PC-9 (cell line): Measurements from ENCODE around the gene JPH2. TPM values are rescaled to one million over a fixed set of nuclear protein-coding genes. Genes with fewer than 3 reads are reported as not detected.

Experiments used
- BruUV-seq: library from RNA; stranded (reverse); fragments of 400-500 nt; replicated peaks from 2 replicates; lab custom pipeline; 2021; lab: Mats Ljungman, UMichigan
- CTCF ChIA-PET: fragments of 300-600 bp; sonication (Branson Sonifier 250); formaldehyde crosslinking; loops from one replicate; lab custom pipeline; 2022; ENCODE audit warnings: antibody characterized with exemption; lab: Charles Lee
- POLR2A ChIA-PET: fragments of 300-600 bp; sonication (Branson Sonifier 250); formaldehyde crosslinking; loops from one replicate; lab custom pipeline; 2022; ENCODE audit warnings: antibody characterized with exemption; ENCODE audit not compliant: unreplicated experiment; lab: Charles Lee
- DNase-seq, 2 experiments: peaks; one replicate each; pipeline versions ENCODE4 v3.0.0 to v3.0.0-alpha.2; 2015 to 2022; ENCODE audit warnings: mixed read lengths in 1 of 2
- H2AFZ ChIP-seq: fragments of 200-600 bp; sonication (generic); 2 replicates; pipeline ENCODE4 v1.8.1; 2017; ENCODE audit warnings: antibody characterized with exemption
- H3F3A ChIP-seq: fragments of 200-600 bp; sonication (generic); 2 replicates; pipeline ENCODE4 v1.8.1; 2017; ENCODE audit warnings: antibody characterized with exemption, mild to moderate bottlenecking, low read depth; ENCODE audit not compliant: insufficient read depth
- H3K27ac ChIP-seq: fragments of 200-600 bp; sonication (generic); 2 replicates; pipeline ENCODE4 v1.6.1; 2016; ENCODE audit warnings: mixed run types
- H3K27me3 ChIP-seq: fragments of 200-600 bp; sonication (generic); 2 replicates; pipeline ENCODE4 v1.6.1; 2016; ENCODE audit warnings: low read depth, mixed run types; ENCODE audit not compliant: insufficient read depth
- H3K36me3 ChIP-seq: fragments of 200-600 bp; sonication (generic); 2 replicates; pipeline ENCODE4 v1.6.1; 2016; ENCODE audit warnings: low read depth, mixed run types
- H3K4me1 ChIP-seq: fragments of 200-600 bp; sonication (generic); replicated peaks from 2 replicates; pipeline ENCODE4 v1.6.1; 2016; ENCODE audit warnings: mixed run types; ENCODE audit not compliant: insufficient read depth
- H3K4me2 ChIP-seq: fragments of 200-600 bp; sonication (generic); 2 replicates; pipeline ENCODE4 v1.6.1; 2017; ENCODE audit warnings: mixed run types
- H3K4me3 ChIP-seq: fragments of 200-600 bp; sonication (generic); 2 replicates; pipeline ENCODE4 v1.6.1; 2016; ENCODE audit warnings: mixed run types
- H3K79me2 ChIP-seq: fragments of 200-600 bp; sonication (generic); 2 replicates; pipeline ENCODE4 v1.6.1; 2017; ENCODE audit warnings: low read depth, mixed run types
- H3K9me2 ChIP-seq: fragments of 200-600 bp; sonication (generic); 2 replicates; pipeline ENCODE4 v1.8.1; 2017; ENCODE audit warnings: mild to moderate bottlenecking; ENCODE audit not compliant: insufficient read depth
- H3K9me3 ChIP-seq: fragments of 200-600 bp; sonication (generic); 2 replicates; pipeline ENCODE4 v1.8.1; 2016; ENCODE audit warnings: low read depth; ENCODE audit not compliant: insufficient read depth
- H4K20me1 ChIP-seq: fragments of 200-600 bp; sonication (generic); 2 replicates; pipeline ENCODE4 v1.8.1; 2017; ENCODE audit not compliant: insufficient read depth
- EZH2 ChIP-seq: fragments of 200-600 bp; sonication (generic); IDR thresholded peaks from 2 replicates; pipeline ENCODE4 v1.8.0; 2017; ENCODE audit warnings: antibody characterized with exemption, low read depth
- intact Hi-C: fragments of 100-400 bp; cut with micrococcal nuclease; formaldehyde crosslinking; loops from one replicate; pipeline ENCODE4 v1.10.0; 2022; ENCODE audit not compliant: unreplicated experiment
- total RNA-seq: library from RNA; stranded (reverse); gene quantifications from 2 replicates; pipeline ENCODE4 v1.2.3, GENCODE V29; 2021
- TF ChIP-seq, protein P1 (sequence below): fragments of 200-600 bp; sonication (generic); conservative IDR thresholded peaks from 2 replicates; pipeline ENCODE4 v1.6.1; 2017; ENCODE audit warnings: mixed run types, antibody characterized with exemption, mild to moderate bottlenecking, moderate library complexity

Gene JPH2
- total RNA-seq, 1 experiment from 2014 or later = 41.1 TPM

DNA sequence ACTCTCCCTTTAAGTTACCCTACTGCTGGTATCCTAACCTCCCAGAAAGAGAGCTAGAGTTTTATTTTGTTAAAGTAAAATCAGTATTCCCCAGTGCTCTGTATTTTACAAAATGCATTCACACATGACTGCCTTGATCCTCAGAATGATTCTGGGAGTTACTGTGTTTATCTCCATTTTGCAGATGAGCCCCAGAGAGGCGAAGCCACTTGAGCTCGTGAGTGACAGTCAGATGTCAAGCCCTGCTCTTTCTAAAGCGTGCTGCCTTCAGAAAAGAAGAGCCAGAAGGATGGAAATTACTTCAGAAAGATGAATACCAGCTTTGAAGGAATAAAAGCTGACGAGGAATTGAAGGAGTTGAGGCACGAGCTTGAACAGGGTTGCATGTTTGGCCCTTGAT is 37.6 kb upstream of the JPH2 start:
- H3K4me1 ChIP-seq = no peaks in the 10 kb centered on the region
- H3K4me3 ChIP-seq = no peak overlapping the region
- no peaks in the 10 kb centered on the region for H3K36me3 ChIP-seq
- no peak overlapping the region for H2AFZ ChIP-seq
- no peaks in the 10 kb centered on the region for H3K79me2 ChIP-seq
- DNase-seq = no peak
- no TSS peak for BruUV-seq
- intact Hi-C loops = no loop called here
- ChIA-PET POLR2A (interaction anchor here (0.7 kb wide), 1 partner anchor 47 kb away, joined by 9 read pairs; no protein-coding TSS in a partner anchor), CTCF (interaction anchor here (0.6 kb wide), 1 partner anchor 238 kb away, joined by 3 read pairs; no protein-coding TSS in a partner anchor)
- H3K27me3 ChIP-seq = no peaks in the 10 kb centered on the region
- H3F3A ChIP-seq = no peaks in the 10 kb centered on the region
- TF ChIP-seq EZH2 = no peak
- TF ChIP-seq, protein P1, sequence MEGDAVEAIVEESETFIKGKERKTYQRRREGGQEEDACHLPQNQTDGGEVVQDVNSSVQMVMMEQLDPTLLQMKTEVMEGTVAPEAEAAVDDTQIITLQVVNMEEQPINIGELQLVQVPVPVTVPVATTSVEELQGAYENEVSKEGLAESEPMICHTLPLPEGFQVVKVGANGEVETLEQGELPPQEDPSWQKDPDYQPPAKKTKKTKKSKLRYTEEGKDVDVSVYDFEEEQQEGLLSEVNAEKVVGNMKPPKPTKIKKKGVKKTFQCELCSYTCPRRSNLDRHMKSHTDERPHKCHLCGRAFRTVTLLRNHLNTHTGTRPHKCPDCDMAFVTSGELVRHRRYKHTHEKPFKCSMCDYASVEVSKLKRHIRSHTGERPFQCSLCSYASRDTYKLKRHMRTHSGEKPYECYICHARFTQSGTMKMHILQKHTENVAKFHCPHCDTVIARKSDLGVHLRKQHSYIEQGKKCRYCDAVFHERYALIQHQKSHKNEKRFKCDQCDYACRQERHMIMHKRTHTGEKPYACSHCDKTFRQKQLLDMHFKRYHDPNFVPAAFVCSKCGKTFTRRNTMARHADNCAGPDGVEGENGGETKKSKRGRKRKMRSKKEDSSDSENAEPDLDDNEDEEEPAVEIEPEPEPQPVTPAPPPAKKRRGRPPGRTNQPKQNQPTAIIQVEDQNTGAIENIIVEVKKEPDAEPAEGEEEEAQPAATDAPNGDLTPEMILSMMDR = no peak
- no peak overlapping the region for H3K4me2 ChIP-seq
- no peak overlapping the region for H3K27ac ChIP-seq
- H4K20me1 ChIP-seq = no peaks in the 10 kb centered on the region
- no peaks in the 10 kb centered on the region for H3K9me2 ChIP-seq
- no peaks in the 10 kb centered on the region for H3K9me3 ChIP-seq

GRCh38 chr20:44223721-44224120 is 36.7 kb upstream of the JPH2 start:
- no peak for DNase-seq
- Histone ChIP-seq H3K27ac (no peak overlapping the region), H4K20me1 (no peaks in the 10 kb centered on the region), H3K4me3 (no peak overlapping the region), H3F3A (no peaks in the 10 kb centered on the region), H3K36me3 (no peaks in the 10 kb centered on the region), H3K9me3 (no peaks in the 10 kb centered on the region), H3K27me3 (no peaks in the 10 kb centered on the region), H2AFZ (no peak overlapping the region), H3K4me2 (no peak overlapping the region), H3K79me2 (no peaks in the 10 kb centered on the region), H3K9me2 (no peaks in the 10 kb centered on the region), H3K4me1 (no peaks in the 10 kb centered on the region)
- BruUV-seq = no TSS peak
- intact Hi-C loops = no loop called here
- no peak for TF ChIP-seq EZH2
- TF ChIP-seq, protein P1 = no peak
- POLR2A ChIA-PET = interaction anchor here (0.6 to 0.7 kb wide), 2 partner anchors 46 to 748 kb away, joined by 3 to 9 read pairs; no protein-coding TSS in a partner anchor
- CTCF ChIA-PET = no interaction called here

GRCh38 chr20:44222633-44223368 is 35.8 kb upstream of the JPH2 start:
- intact Hi-C loops = no loop called here
- ChIA-PET POLR2A (interaction anchor here (0.6 kb wide), 1 partner anchor 747 kb away, joined by 3 read pairs; no protein-coding TSS in a partner anchor), CTCF (no interaction called here)
- H3K79me2 ChIP-seq = no peaks in the 10 kb centered on the region
- no peak overlapping the region for H3K4me2 ChIP-seq
- no peaks in the 10 kb centered on the region for H3K4me1 ChIP-seq
- H4K20me1 ChIP-seq = no peaks in the 10 kb centered on the region
- H3K27ac ChIP-seq = no peak overlapping the region
- H3K36me3 ChIP-seq = no peaks in the 10 kb centered on the region
- no peaks in the 10 kb centered on the region for H3K27me3 ChIP-seq
- no peak overlapping the region for H2AFZ ChIP-seq
- H3F3A ChIP-seq = no peaks in the 10 kb centered on the region
- no peaks in the 10 kb centered on the region for H3K9me2 ChIP-seq
- no TSS peak for BruUV-seq
- TF ChIP-seq, protein P1 = no peak
- no peak for TF ChIP-seq EZH2
- H3K9me3 ChIP-seq = no peaks in the 10 kb centered on the region
- H3K4me3 ChIP-seq = no peak overlapping the region
- no peak for DNase-seq
